Erythroblast (primary cell): ENCODE results near the gene SHB.
"Not testable (repeated sequence)": the region's sequence is repeated elsewhere in the genome, so short reads cannot be mapped to it uniquely, and the experiment has no call there.

Experiments used
- DNase-seq, 2 experiments: peaks; one replicate each; lab custom pipeline; 2025; lab: John Stamatoyannopoulos, UW
- GATA1 ChIP-seq: IDR thresholded peaks from 2 replicates; pipeline ENCODE4 v1.6.1; 2011; ENCODE audit warnings: low read depth, mild to moderate bottlenecking, control low read depth, low read length, moderate library complexity
- POLR2A ChIP-seq: IDR thresholded peaks from 2 replicates; pipeline ENCODE4 v1.6.1; 2011; ENCODE audit warnings: mild to moderate bottlenecking, low read length

The SHB gene

GRCh38 chr9:38047301-38048251 lies 21.5 kb downstream of the SHB start:
- TF ChIP-seq GATA1 (no peak), POLR2A (no peak)
- DNase-seq = peak; percentile 12 to 22

GRCh38 chr9:38046661-38047300 lies 22.2 kb downstream of the SHB start:
- TF ChIP-seq GATA1 (no peak), POLR2A (no peak)
- DNase-seq = no peak

- not testable (repeated sequence) for DNase-seq
Observed at GRCh38 chr9:38045939-38046338, 23.1 kb downstream of the SHB start.

- no peak for TF ChIP-seq GATA1
- no peak for TF ChIP-seq POLR2A
- DNase-seq = no peak
Observed at GRCh38 chr9:38044706-38045105, 24.3 kb downstream of the SHB start.

GRCh38 chr9:38043931-38044623 lies 24.9 kb downstream of the SHB start:
- TF ChIP-seq GATA1 (no peak), POLR2A (no peak)

GRCh38 chr9:38042626-38043357 lies 26.2 kb downstream of the SHB start:
- TF ChIP-seq GATA1 = no peak
- no peak for TF ChIP-seq POLR2A
- no peak for DNase-seq

More at GRCh38 chr9:38043931-38044623, 24.9 kb downstream of the SHB start:
- no peak for DNase-seq

- no peak for TF ChIP-seq GATA1
- DNase-seq = no peak
Observed at GRCh38 chr9:38041564-38042243, 27.3 kb downstream of the SHB start.

GRCh38 chr9:38039907-38040682 lies 28.9 kb downstream of the SHB start:
- TF ChIP-seq GATA1 (no peak), POLR2A (no peak)
- DNase-seq = peak; percentile 82 to 86

GRCh38 chr9:38039090-38039906 lies 29.7 kb downstream of the SHB start:
- DNase-seq = peak; percentile 80 to 82
- TF ChIP-seq GATA1 = no peak
- peak; percentile 11 for TF ChIP-seq POLR2A

- TF ChIP-seq POLR2A (peak; percentile 11), GATA1 (no peak)
- DNase-seq = peak; percentile 74 to 78
Observed at GRCh38 chr9:38038307-38039089, 30.5 kb downstream of the SHB start.

- DNase-seq = no peak
- TF ChIP-seq GATA1 (no peak), POLR2A (no peak)
Observed at GRCh38 chr9:38037981-38038306, 31.1 kb downstream of the SHB start.
